ENCODE data around the gene ANAPC16.

The ANAPC16 gene

DNA sequence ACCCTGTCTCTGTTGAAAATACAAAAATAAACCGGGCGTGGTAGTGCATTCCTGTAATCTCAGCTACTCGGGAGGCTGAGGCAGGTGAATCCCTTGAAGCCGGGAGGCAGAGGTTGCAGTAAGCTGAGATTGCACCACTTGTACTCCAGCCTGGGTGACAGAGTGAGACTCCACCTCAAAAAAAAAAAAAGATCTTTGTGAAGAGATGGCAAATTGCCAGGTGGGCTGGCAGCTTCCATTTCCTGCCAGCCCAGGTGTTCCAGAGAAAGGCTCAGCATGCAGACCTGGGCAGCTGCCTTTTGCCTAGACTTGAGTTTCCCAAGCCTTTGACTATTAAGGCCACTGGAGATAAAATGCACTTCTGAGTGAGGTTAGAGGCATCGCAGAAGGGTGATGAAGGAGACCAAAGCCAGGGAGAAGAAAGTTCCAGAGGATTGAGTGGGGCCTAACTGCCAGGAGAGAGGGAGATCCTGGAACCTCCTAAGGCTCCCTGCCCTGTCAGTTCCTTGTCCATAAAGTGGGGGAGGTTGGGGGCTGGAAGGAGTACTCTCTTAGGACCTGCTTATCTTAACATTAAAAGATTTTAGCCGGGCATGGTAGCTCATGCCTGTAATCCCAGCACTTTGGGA lies 47.9 kb downstream of the ANAPC16 start:
- no peak for TF ChIP-seq GLIS3 (CRISPR knock-in tag; IDR thresholded peaks at IDR 0.05)
- no peak for TF ChIP-seq ZNF565 (CRISPR knock-in tag; conservative IDR thresholded peaks at IDR 0.05; ENCODE audit: low read depth)
- TF ChIP-seq ISL1 (CRISPR knock-in tag; IDR thresholded peaks at IDR 0.05), result no peak
- no peak for TF ChIP-seq PPARA (CRISPR knock-in tag; IDR thresholded peaks at IDR 0.05; ENCODE audit: borderline replicate concordance)
- no peak for TF ChIP-seq ZFP3 (CRISPR knock-in tag; IDR thresholded peaks at IDR 0.05)
- TF ChIP-seq, protein P1, sequence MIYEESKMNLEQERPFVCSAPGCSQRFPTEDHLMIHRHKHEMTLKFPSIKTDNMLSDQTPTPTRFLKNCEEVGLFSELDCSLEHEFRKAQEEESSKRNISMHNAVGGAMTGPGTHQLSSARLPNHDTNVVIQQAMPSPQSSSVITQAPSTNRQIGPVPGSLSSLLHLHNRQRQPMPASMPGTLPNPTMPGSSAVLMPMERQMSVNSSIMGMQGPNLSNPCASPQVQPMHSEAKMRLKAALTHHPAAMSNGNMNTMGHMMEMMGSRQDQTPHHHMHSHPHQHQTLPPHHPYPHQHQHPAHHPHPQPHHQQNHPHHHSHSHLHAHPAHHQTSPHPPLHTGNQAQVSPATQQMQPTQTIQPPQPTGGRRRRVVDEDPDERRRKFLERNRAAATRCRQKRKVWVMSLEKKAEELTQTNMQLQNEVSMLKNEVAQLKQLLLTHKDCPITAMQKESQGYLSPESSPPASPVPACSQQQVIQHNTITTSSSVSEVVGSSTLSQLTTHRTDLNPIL (CRISPR knock-in tag; IDR thresholded peaks at IDR 0.05; ENCODE audit: low read depth), result no peak
- no peak for TF ChIP-seq ESRRG (CRISPR knock-in tag; IDR thresholded peaks at IDR 0.05)
- TF ChIP-seq, protein P2, sequence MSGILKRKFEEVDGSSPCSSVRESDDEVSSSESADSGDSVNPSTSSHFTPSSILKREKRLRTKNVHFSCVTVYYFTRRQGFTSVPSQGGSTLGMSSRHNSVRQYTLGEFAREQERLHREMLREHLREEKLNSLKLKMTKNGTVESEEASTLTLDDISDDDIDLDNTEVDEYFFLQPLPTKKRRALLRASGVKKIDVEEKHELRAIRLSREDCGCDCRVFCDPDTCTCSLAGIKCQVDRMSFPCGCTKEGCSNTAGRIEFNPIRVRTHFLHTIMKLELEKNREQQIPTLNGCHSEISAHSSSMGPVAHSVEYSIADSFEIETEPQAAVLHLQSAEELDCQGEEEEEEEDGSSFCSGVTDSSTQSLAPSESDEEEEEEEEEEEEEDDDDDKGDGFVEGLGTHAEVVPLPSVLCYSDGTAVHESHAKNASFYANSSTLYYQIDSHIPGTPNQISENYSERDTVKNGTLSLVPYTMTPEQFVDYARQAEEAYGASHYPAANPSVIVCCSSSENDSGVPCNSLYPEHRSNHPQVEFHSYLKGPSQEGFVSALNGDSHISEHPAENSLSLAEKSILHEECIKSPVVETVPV (CRISPR knock-in tag; IDR thresholded peaks at IDR 0.05), result no peak
- no peak for TF ChIP-seq ZNF70 (CRISPR knock-in tag; IDR thresholded peaks at IDR 0.05)
- no peak for TF ChIP-seq CSDC2 (CRISPR knock-in tag; IDR thresholded peaks at IDR 0.05)
- ATAC-seq, result no peak

DNA sequence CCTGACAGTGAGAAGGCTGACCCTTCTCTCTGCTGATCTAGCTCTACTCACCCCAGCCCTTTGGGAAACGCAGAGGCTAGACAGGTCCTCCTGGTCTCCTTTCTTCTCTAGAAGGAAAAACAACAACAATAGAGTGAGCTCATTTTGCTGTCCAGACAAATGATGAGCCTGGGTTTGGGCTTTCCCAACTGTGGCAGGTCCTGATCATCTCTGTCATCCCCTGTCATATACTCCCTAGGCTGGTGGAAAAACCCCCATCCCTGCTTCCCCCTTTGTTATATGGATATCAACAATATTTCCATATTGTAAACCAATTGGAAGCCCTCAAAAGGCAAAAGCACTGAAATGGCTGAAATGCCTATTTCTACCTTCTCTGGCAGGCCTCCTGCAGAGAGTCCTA lies 48.7 kb downstream of the ANAPC16 start:
- ATAC-seq, result no peak
- no peak for TF ChIP-seq ESRRG (CRISPR knock-in tag; IDR thresholded peaks at IDR 0.05)
- no peak for TF ChIP-seq GLIS3 (CRISPR knock-in tag; IDR thresholded peaks at IDR 0.05)
- TF ChIP-seq CSDC2 (CRISPR knock-in tag; IDR thresholded peaks at IDR 0.05), result no peak
- TF ChIP-seq BACH2 (CRISPR knock-in tag; IDR thresholded peaks at IDR 0.05; ENCODE audit: borderline replicate concordance), result no peak
- TF ChIP-seq, protein P1 (CRISPR knock-in tag; IDR thresholded peaks at IDR 0.05; ENCODE audit: low read depth), result no peak
- TF ChIP-seq, protein P3, sequence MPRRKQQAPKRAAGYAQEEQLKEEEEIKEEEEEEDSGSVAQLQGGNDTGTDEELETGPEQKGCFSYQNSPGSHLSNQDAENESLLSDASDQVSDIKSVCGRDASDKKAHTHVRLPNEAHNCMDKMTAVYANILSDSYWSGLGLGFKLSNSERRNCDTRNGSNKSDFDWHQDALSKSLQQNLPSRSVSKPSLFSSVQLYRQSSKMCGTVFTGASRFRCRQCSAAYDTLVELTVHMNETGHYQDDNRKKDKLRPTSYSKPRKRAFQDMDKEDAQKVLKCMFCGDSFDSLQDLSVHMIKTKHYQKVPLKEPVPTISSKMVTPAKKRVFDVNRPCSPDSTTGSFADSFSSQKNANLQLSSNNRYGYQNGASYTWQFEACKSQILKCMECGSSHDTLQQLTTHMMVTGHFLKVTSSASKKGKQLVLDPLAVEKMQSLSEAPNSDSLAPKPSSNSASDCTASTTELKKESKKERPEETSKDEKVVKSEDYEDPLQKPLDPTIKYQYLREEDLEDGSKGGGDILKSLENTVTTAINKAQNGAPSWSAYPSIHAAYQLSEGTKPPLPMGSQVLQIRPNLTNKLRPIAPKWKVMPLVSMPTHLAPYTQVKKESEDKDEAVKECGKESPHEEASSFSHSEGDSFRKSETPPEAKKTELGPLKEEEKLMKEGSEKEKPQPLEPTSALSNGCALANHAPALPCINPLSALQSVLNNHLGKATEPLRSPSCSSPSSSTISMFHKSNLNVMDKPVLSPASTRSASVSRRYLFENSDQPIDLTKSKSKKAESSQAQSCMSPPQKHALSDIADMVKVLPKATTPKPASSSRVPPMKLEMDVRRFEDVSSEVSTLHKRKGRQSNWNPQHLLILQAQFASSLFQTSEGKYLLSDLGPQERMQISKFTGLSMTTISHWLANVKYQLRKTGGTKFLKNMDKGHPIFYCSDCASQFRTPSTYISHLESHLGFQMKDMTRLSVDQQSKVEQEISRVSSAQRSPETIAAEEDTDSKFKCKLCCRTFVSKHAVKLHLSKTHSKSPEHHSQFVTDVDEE (CRISPR knock-in tag; IDR thresholded peaks at IDR 0.05), result no peak
- TF ChIP-seq ZFP30 (CRISPR knock-in tag; IDR thresholded peaks at IDR 0.05), result no peak
- TF ChIP-seq, protein P4, sequence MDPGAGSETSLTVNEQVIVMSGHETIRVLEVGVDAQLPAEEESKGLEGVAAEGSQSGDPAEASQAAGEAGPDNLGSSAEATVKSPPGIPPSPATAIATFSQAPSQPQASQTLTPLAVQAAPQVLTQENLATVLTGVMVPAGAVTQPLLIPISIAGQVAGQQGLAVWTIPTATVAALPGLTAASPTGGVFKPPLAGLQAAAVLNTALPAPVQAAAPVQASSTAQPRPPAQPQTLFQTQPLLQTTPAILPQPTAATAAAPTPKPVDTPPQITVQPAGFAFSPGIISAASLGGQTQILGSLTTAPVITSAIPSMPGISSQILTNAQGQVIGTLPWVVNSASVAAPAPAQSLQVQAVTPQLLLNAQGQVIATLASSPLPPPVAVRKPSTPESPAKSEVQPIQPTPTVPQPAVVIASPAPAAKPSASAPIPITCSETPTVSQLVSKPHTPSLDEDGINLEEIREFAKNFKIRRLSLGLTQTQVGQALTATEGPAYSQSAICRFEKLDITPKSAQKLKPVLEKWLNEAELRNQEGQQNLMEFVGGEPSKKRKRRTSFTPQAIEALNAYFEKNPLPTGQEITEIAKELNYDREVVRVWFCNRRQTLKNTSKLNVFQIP (CRISPR knock-in tag; IDR thresholded peaks at IDR 0.05; ENCODE audit: borderline replicate concordance, low read depth), result no peak
- TF ChIP-seq ZFP3 (CRISPR knock-in tag; IDR thresholded peaks at IDR 0.05), result no peak
- TF ChIP-seq ZNF565 (CRISPR knock-in tag; conservative IDR thresholded peaks at IDR 0.05; ENCODE audit: low read depth), result no peak
- no peak for TF ChIP-seq ZNF8 (CRISPR knock-in tag; IDR thresholded peaks at IDR 0.05)
- no peak for TF ChIP-seq TOX (CRISPR knock-in tag; IDR thresholded peaks at IDR 0.05; ENCODE audit: borderline replicate concordance)
- TF ChIP-seq ARNTL (CRISPR knock-in tag; IDR thresholded peaks at IDR 0.05; ENCODE audit: borderline replicate concordance, low read depth), result no peak
- TF ChIP-seq, protein P2 (CRISPR knock-in tag; IDR thresholded peaks at IDR 0.05), result no peak
- TF ChIP-seq OSR1 (CRISPR knock-in tag; IDR thresholded peaks at IDR 0.05), result no peak
- no peak for TF ChIP-seq ZC3H10 (CRISPR knock-in tag; IDR thresholded peaks at IDR 0.05)
- TF ChIP-seq, protein P5, sequence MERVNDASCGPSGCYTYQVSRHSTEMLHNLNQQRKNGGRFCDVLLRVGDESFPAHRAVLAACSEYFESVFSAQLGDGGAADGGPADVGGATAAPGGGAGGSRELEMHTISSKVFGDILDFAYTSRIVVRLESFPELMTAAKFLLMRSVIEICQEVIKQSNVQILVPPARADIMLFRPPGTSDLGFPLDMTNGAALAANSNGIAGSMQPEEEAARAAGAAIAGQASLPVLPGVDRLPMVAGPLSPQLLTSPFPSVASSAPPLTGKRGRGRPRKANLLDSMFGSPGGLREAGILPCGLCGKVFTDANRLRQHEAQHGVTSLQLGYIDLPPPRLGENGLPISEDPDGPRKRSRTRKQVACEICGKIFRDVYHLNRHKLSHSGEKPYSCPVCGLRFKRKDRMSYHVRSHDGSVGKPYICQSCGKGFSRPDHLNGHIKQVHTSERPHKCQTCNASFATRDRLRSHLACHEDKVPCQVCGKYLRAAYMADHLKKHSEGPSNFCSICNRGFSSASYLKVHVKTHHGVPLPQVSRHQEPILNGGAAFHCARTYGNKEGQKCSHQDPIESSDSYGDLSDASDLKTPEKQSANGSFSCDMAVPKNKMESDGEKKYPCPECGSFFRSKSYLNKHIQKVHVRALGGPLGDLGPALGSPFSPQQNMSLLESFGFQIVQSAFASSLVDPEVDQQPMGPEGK (CRISPR knock-in tag; IDR thresholded peaks at IDR 0.05; ENCODE audit: borderline replicate concordance), result no peak

All from SK-N-SH treated with all-trans-retinoic acid at 6 μM for 48 hours (cell line).